Heart right ventricle (tissue), 16 donors: Measurements from ENCODE around the gene PACS1. TPM values are rescaled to one million over a fixed set of nuclear protein-coding genes. Genes with fewer than 3 reads are reported as not detected.

Source experiments
- ATAC-seq, 8 donors: fragments of 200-7000 bp; cut with Tn5 transposase; one replicate each; pipeline ENCODE4 v1.9.1; 2020; ENCODE audit warnings: mild to moderate bottlenecking in 8 of 8, moderate library complexity in 8 of 8, moderate number of reproducible peaks in 1 of 8
- DNase-seq, 2 donors: peaks; one replicate each; pipeline ENCODE4 v3.0.0-alpha.2; 2020
- H3K27ac ChIP-seq, 10 donors: fragments of 200-600 bp; sonication (generic) in 2 of 10; one replicate each; pipeline versions ENCODE4 v1.5.0 to v1.8.0; 2020 to 2022; ENCODE audit warnings: mild to moderate bottlenecking in 3 of 10
- H3K27me3 ChIP-seq, 7 donors: fragments of 200-600 bp; one replicate each; pipeline ENCODE4 v1.8.0; 2021 to 2022; ENCODE audit warnings: mild to moderate bottlenecking in 2 of 7
- H3K36me3 ChIP-seq, 9 donors: fragments of 200-600 bp; sonication (generic) in 1 of 9; one replicate each; pipeline versions ENCODE4 v1.5.0 to v1.8.0; 2020 to 2022; ENCODE audit warnings: mild to moderate bottlenecking in 2 of 9
- H3K4me1 ChIP-seq, 9 donors: fragments of 200-600 bp; sonication (generic) in 1 of 9; one replicate each; pipeline versions ENCODE4 v1.5.0 to v1.8.0; 2020 to 2022; ENCODE audit warnings: mild to moderate bottlenecking in 4 of 9
- H3K4me3 ChIP-seq, 10 donors: fragments of 200-600 bp; sonication (generic) in 2 of 10; one replicate each; pipeline versions ENCODE4 v1.5.0 to v1.8.0; 2020 to 2022; ENCODE audit warnings: mild to moderate bottlenecking in 7 of 10, moderate library complexity in 2 of 10
- H3K9me3 ChIP-seq, 11 donors: fragments of 200-600 bp in 10 of 11; sonication (generic) in 2 of 11; one replicate each; pipeline versions ENCODE4 v1.5.0 to v1.8.0; 2013 to 2022; ENCODE audit warnings: mild to moderate bottlenecking in 2 of 11, control low read depth in 1 of 11, moderate library complexity in 1 of 11
- WGBS, 2 donors: extraction: QIAGEN DNeasy Blood & Tissue Kit; methylation state at CpG; one replicate each; pipeline ENCODE4 v1.1.7; 2013; ENCODE audit warnings: inconsistent platforms in 1 of 2; 5-methylcytosine and 5-hydroxymethylcytosine counted together
- intact Hi-C, 10 donors: fragments of 100-400 bp; cut with DNase I; formaldehyde crosslinking; loops; one replicate each; pipeline versions ENCODE4 v1.11.1 to v1.14.2; 2022
- polyA plus RNA-seq, 2 donors: library from polyadenylated mRNA; stranded (reverse); fragments of 200-250 nt; gene quantifications; one replicate each; pipeline ENCODE4 v1.2.3, GENCODE V29; 2013
- total RNA-seq, 10 donors: library from RNA; stranded (reverse); fragmentation: NEBNext Ultra II Directional in 3 of 10; extraction: Animal tissue kit (Norgen Biotek cat#: 25700) in 3 of 10; gene quantifications; one replicate each; pipeline versions ENCODE4 v1.2.1 to v1.2.4, GENCODE V29; 2021 to 2023
- TF ChIP-seq, protein P1 (sequence below), 9 donors: fragments of 200-600 bp; sonication (generic) in 2 of 9; IDR thresholded peaks; one replicate each; pipeline versions ENCODE4 v1.5.0 to v1.8.0; 2021 to 2022; ENCODE audit warnings: antibody characterized with exemption in 9 of 9, mild to moderate bottlenecking in 5 of 9, moderate library complexity in 1 of 9
- donor health status: Arrhythmogenic right ventricular cardiomyopathy.
- donor health status: ischemic (EF 13 %, LVEDD 7.1; RV severe dilation, severe dysfunction).
- donor health status: healthy with polysubstance abuse.
- donor health status: DM: no; HTN: yes; CAD: no.
- donor health status: DM: no; HTN: no; CAD: no.
- donor health status: ischemic (EF 25% LVEDD 6.9; RV normal size, moderate dysfunction).
- donor health status: ischemic (EF 25% LVEDD 5.7; RV mildly dilated, moderate dysfunction).
- donor health status: healthy.
- donor health status: DM: yes; HTN: yes; CAD: no.
- donor health status: Ischemic cardiomyopathy.
- donor health status: ischemic (EF 35%, LVEDD 5.7; RV mildly dilated, moderate dysfunction).
- donor health status: nonischemic (EF 11% LVEDD 7.7; RV severe dilation, severe dysfunction).
- donor health status: DM: yes; HTN: yes; CAD: no.
- donor health status: PGD.
- donor health status: ischemic (EF 29% LVEDD 5.4; RV normal size, mild dysfunction).
- donor health status: nonischemic (EF 23%, LVEDD 6.1; RV moderate dilation, normal function).

PACS1 gene
- total and polyA plus RNA-seq, 12 donors = 24.1 to 121 (median 69.7) TPM

GRCh38 chr11:66222358-66223149 is 152.5 kb downstream of the PACS1 start:
- peak; percentile 82 to 92 (median 88) for ATAC-seq
- 25% methylated on average over 21 of the region's 21 CpGs for WGBS, 2 donors
- H3K27me3 ChIP-seq = no peaks in the 10 kb centered on the region
- peak; percentile 81 to 88 for DNase-seq
- H3K4me1 ChIP-seq = peaks cover 0 to 10% (median 0%) of the 10 kb centered on the region in 9 donors
- no peaks in the 10 kb centered on the region for H3K9me3 ChIP-seq
- H3K4me3 ChIP-seq = no peak overlapping the region
- H3K36me3 ChIP-seq = peaks cover 0 to 86% (median 21%) of the 10 kb centered on the region in 9 donors
- intact Hi-C loops = loop anchor here in 8 of 10 donors (1.0 to 10.0 kb wide), 9 partner anchors 36 to 105 kb away; partner anchors contain the start of gene YIF1A (in 2 of the 8)
- TF ChIP-seq, protein P1, sequence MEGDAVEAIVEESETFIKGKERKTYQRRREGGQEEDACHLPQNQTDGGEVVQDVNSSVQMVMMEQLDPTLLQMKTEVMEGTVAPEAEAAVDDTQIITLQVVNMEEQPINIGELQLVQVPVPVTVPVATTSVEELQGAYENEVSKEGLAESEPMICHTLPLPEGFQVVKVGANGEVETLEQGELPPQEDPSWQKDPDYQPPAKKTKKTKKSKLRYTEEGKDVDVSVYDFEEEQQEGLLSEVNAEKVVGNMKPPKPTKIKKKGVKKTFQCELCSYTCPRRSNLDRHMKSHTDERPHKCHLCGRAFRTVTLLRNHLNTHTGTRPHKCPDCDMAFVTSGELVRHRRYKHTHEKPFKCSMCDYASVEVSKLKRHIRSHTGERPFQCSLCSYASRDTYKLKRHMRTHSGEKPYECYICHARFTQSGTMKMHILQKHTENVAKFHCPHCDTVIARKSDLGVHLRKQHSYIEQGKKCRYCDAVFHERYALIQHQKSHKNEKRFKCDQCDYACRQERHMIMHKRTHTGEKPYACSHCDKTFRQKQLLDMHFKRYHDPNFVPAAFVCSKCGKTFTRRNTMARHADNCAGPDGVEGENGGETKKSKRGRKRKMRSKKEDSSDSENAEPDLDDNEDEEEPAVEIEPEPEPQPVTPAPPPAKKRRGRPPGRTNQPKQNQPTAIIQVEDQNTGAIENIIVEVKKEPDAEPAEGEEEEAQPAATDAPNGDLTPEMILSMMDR (IDR thresholded peaks at IDR 0.05) = peak; percentile 98 to 100 (median 99)
- peak overlapping the region in 1 of 10 donors; percentile 40 for H3K27ac ChIP-seq

DNA sequence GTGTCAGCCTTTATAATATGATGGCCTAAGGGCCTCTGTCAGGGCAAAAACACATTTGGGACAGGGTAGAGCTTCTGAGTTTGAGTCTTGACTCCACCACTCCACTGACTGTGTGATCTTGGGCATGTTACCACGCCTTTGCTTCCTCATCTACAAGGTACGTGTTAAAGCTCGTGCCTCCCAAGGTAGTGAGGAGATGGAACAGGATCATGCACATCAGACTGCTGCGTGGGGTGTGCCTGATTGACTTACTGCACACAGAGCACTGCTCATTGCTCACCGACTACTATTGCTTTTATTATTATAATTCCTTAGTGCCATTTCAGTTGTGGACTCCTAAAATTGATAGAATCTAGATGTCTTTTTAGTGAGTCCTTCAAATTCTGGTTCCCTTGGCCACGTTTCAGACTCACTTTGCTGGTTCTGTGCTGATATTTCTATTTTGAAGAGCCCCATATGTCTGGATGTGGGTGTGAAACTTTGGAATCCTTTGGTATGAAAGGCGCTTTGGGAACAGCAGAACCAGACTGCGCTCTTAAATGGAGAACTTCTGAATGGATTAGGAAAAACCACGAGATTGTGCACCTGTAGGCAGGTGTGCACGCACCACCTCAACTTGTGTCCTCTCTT is 154.3 kb downstream of the PACS1 start:
- Histone ChIP-seq H3K36me3 (peaks cover 0 to 85% (median 33%) of the 10 kb centered on the region in 9 donors), H3K9me3 (no peaks in the 10 kb centered on the region), H3K27ac (no peak overlapping the region), H3K27me3 (no peaks in the 10 kb centered on the region), H3K4me1 (peaks cover 0 to 10% (median 0%) of the 10 kb centered on the region in 9 donors), H3K4me3 (no peak overlapping the region)
- WGBS, 2 donors = 94 to 95% methylated on average over 10 of the region's 10 CpGs
- intact Hi-C loops = loop anchor here in 4 of 10 donors (5.0 to 10.0 kb wide), 3 partner anchors 58 to 103 kb away; partner anchors contain the start of gene YIF1A (in 2 of the 4)
- DNase-seq = no peak
- TF ChIP-seq, protein P1 (IDR thresholded peaks at IDR 0.05) = no peak
- no peak for ATAC-seq

DNA sequence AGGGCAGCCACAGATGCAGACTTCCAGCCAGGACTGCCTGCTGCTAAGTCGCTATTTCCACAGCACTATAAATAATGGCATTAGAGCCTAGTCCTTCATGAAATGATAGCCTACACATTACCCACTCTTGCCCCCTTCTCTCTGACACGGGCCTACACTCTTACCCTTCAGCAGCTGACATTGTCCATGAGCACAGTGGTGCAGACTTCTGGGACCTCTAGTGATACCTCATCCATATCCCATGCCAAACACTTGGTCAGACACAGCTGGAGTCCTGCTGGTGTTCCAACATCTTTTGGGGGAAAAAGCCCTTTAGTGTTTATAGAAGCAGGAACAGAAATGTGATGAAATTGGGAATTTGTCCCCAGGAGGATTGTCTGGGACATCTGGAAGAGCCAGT is 155.0 kb downstream of the PACS1 start:
- H3K27ac ChIP-seq = no peak overlapping the region
- H3K4me1 ChIP-seq = peaks cover 0 to 10% (median 0%) of the 10 kb centered on the region in 9 donors
- peak in 2 of 8 donors; percentile 13 to 50 for ATAC-seq
- WGBS, 2 donors = 54 to 62% methylated on average over 2 of the region's 2 CpGs
- DNase-seq = no peak
- H3K4me3 ChIP-seq = no peak overlapping the region
- intact Hi-C loops = loop anchor here in 2 of 10 donors (10.0 kb wide), 1 partner anchor 60 kb away; the partner anchor contains the start of gene YIF1A (in 2 of the 2)
- H3K9me3 ChIP-seq = no peaks in the 10 kb centered on the region
- H3K27me3 ChIP-seq = no peaks in the 10 kb centered on the region
- H3K36me3 ChIP-seq = peaks cover 0 to 81% (median 29%) of the 10 kb centered on the region in 9 donors
- TF ChIP-seq, protein P1 (IDR thresholded peaks at IDR 0.05) = no peak

- Histone ChIP-seq H3K9me3 (no peaks in the 10 kb centered on the region), H3K4me1 (peaks cover 0 to 10% (median 0%) of the 10 kb centered on the region in 9 donors), H3K36me3 (peaks cover 0 to 81% (median 28%) of the 10 kb centered on the region in 9 donors), H3K27me3 (no peaks in the 10 kb centered on the region), H3K27ac (no peak overlapping the region), H3K4me3 (no peak overlapping the region)
- intact Hi-C loops = loop anchor here in 2 of 10 donors (10.0 kb wide), 1 partner anchor 59 kb away; the partner anchor contains the start of gene YIF1A (in 2 of the 2)
- TF ChIP-seq, protein P1 (IDR thresholded peaks at IDR 0.05) = no peak
- ATAC-seq = no peak
- DNase-seq = no peak
These were observed 156.0 kb downstream of the PACS1 start for GRCh38 chr11:66226101-66226500.
